ENCODE data around the gene INPP5D. TPM values are rescaled to one million over a fixed set of nuclear protein-coding genes. Genes with fewer than 3 reads are reported as not detected.

Gene INPP5D
- polyA plus RNA-seq, 3 donors, result 30.6 to 90.2 (median 54.8) TPM

DNA sequence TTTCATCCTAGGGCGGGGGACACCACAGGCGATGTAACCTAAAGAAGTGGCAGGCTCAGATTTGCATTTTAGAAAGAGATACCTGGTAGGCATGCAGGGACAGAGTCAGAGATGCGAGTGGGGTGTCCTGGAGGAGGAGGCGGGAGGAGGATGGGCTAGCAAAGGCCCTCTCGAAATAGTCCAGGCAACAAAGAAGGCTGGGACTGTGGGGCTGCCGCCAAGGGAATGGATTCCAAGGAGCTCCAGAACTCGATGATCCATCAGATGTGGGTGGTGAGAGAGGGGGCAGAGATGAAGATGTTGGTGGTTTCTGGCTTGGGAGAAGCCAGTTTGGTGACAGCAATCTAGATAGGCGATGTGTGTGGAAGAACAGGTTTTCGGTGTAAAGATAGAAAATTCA lies 12.5 kb upstream of the INPP5D start:
- Histone ChIP-seq H3K36me3 (replicated peaks in 1 of 2; ENCODE audit: control insufficient read depth in 1 of 2, insufficient read depth in 2 of 2, low read length in 2 of 2) (no peaks in the 10 kb centered on the region), H2AFZ (ENCODE audit: insufficient read depth, low read depth, low read length, poor library complexity, severe bottlenecking) (no peak overlapping the region), H3K4me3 (replicated peaks in 1 of 3; ENCODE audit: low read depth in 2 of 3, low read length in 3 of 3) (no peak overlapping the region), H3K4me1 (ENCODE audit: control insufficient read depth in 1 of 2, insufficient read depth in 2 of 2, low read length in 2 of 2) (peaks cover 2 to 8% of the 10 kb centered on the region in 2 donors), H3K4me2 (replicated peaks; ENCODE audit: extremely low read depth, low read length, poor library complexity, severe bottlenecking) (no peak overlapping the region), H3K27ac (ENCODE audit: low read depth in 1 of 2, low read length in 2 of 2) (no peak overlapping the region), H3K9me3 (replicated peaks in 1 of 2; ENCODE audit: control insufficient read depth in 1 of 2, insufficient read depth in 1 of 2, low read length in 2 of 2) (no peaks in the 10 kb centered on the region), H3K9ac (ENCODE audit: insufficient read depth, low read length, poor library complexity, severe bottlenecking) (no peak overlapping the region), H3K27me3 (ENCODE audit: control insufficient read depth in 2 of 2, insufficient read depth in 2 of 2, low read length in 2 of 2) (no peaks in the 10 kb centered on the region), H3K79me2 (ENCODE audit: insufficient read depth, low read length) (no peaks in the 10 kb centered on the region), H4K20me1 (ENCODE audit: insufficient read depth, low read length) (no peaks in the 10 kb centered on the region)
- peaks cover 12% of the 10 kb centered on the region for H3K4me1 Mint-ChIP-seq
- intact Hi-C loops (cut with micrococcal nuclease), result no loop called here
- H3K27ac Mint-ChIP-seq, result no peak overlapping the region
- H3K27me3 Mint-ChIP-seq (ENCODE audit: low read depth in 3 of 3), result peaks cover 5 to 8% (median 7%) of the 10 kb centered on the region in 3 donors
- no peak overlapping the region for H3K4me3 Mint-ChIP-seq
- no peaks in the 10 kb centered on the region for H3K9me3 Mint-ChIP-seq
- no peak for DNase-seq
- TF ChIP-seq, protein P1, sequence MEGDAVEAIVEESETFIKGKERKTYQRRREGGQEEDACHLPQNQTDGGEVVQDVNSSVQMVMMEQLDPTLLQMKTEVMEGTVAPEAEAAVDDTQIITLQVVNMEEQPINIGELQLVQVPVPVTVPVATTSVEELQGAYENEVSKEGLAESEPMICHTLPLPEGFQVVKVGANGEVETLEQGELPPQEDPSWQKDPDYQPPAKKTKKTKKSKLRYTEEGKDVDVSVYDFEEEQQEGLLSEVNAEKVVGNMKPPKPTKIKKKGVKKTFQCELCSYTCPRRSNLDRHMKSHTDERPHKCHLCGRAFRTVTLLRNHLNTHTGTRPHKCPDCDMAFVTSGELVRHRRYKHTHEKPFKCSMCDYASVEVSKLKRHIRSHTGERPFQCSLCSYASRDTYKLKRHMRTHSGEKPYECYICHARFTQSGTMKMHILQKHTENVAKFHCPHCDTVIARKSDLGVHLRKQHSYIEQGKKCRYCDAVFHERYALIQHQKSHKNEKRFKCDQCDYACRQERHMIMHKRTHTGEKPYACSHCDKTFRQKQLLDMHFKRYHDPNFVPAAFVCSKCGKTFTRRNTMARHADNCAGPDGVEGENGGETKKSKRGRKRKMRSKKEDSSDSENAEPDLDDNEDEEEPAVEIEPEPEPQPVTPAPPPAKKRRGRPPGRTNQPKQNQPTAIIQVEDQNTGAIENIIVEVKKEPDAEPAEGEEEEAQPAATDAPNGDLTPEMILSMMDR (IDR thresholded peaks at IDR 0.05), result no peak
- H3K36me3 Mint-ChIP-seq, result no peaks in the 10 kb centered on the region
- 98% methylated on average over 9 of the region's 9 CpGs for WGBS (ENCODE audit: insufficient coverage)

DNA sequence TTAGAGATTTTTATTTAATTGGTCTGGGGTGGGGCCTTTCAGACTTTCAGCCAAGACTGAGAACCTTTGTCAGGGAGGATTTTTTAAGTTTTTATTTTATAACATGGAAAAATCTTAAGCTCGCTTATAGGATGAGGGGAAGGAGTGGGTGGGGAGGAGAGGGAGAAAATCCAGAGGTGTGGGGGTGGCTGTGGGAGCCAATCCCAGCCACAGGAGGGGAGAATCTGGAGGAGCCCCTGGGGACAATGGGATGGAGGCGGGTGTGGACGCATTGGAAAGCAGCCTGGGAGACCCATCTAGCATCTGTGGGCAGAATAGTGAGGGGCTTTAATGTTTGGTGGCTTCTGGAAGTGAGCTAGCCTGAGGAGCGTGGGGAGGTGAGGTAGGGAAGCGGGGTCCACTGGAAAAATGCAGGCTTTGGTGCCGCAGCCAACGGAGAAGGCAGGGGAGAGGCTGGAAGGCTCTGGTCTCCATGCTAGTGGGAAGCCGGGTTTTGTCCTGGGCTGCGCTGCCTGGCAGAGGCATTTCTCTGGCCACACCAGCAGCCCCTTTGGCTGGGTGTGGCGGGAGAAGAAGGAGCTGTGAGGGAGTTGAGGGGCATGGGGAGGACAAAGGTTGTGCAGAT lies 11.5 kb upstream of the INPP5D start:
- no peak overlapping the region for H3K27ac Mint-ChIP-seq
- Histone ChIP-seq H3K27ac (ENCODE audit: low read depth in 1 of 2, low read length in 2 of 2) (no peak overlapping the region), H2AFZ (ENCODE audit: insufficient read depth, low read depth, low read length, poor library complexity, severe bottlenecking) (no peak overlapping the region), H3K4me3 (replicated peaks in 1 of 3; ENCODE audit: low read depth in 2 of 3, low read length in 3 of 3) (no peak overlapping the region), H3K9ac (ENCODE audit: insufficient read depth, low read length, poor library complexity, severe bottlenecking) (no peak overlapping the region), H3K4me2 (replicated peaks; ENCODE audit: extremely low read depth, low read length, poor library complexity, severe bottlenecking) (no peak overlapping the region), H3K79me2 (ENCODE audit: insufficient read depth, low read length) (no peaks in the 10 kb centered on the region), H4K20me1 (ENCODE audit: insufficient read depth, low read length) (no peaks in the 10 kb centered on the region), H3K4me1 (ENCODE audit: control insufficient read depth in 1 of 2, insufficient read depth in 2 of 2, low read length in 2 of 2) (peaks cover 2 to 8% of the 10 kb centered on the region in 2 donors), H3K27me3 (ENCODE audit: control insufficient read depth in 2 of 2, insufficient read depth in 2 of 2, low read length in 2 of 2) (no peaks in the 10 kb centered on the region), H3K9me3 (replicated peaks in 1 of 2; ENCODE audit: control insufficient read depth in 1 of 2, insufficient read depth in 1 of 2, low read length in 2 of 2) (no peaks in the 10 kb centered on the region), H3K36me3 (replicated peaks in 1 of 2; ENCODE audit: control insufficient read depth in 1 of 2, insufficient read depth in 2 of 2, low read length in 2 of 2) (no peaks in the 10 kb centered on the region)
- no peak overlapping the region for H3K4me3 Mint-ChIP-seq
- peaks cover 5 to 10% (median 7%) of the 10 kb centered on the region in 3 donors for H3K27me3 Mint-ChIP-seq (ENCODE audit: low read depth in 3 of 3)
- no peaks in the 10 kb centered on the region for H3K9me3 Mint-ChIP-seq
- TF ChIP-seq, protein P1 (IDR thresholded peaks at IDR 0.05), result no peak
- H3K4me1 Mint-ChIP-seq, result peaks cover 13% of the 10 kb centered on the region
- 94% methylated on average over 6 of the region's 10 CpGs for WGBS (ENCODE audit: insufficient coverage)
- no peak for DNase-seq
- intact Hi-C loops (cut with micrococcal nuclease), result no loop called here
- no peaks in the 10 kb centered on the region for H3K36me3 Mint-ChIP-seq

Measured in CD14-positive monocyte (primary cell).